Suppressor macrophage (primary cell): ENCODE data around the gene DLST.

Source experiments
- DNase-seq, 4 experiments: peaks; one replicate each; pipeline ENCODE4 v3.0.0-alpha.2; 2020 to 2022
- total RNA-seq, 17 experiments: gene quantifications; one replicate each; lab custom pipeline; 2026; ENCODE audit warnings: mixed read lengths in 6 of 17, inconsistent platforms in 3 of 17; lab: John Stamatoyannopoulos, UW

Gene DLST
- 71.5 to 151 (median 107) reads per million in 17 experiments for total RNA-seq

DNA sequence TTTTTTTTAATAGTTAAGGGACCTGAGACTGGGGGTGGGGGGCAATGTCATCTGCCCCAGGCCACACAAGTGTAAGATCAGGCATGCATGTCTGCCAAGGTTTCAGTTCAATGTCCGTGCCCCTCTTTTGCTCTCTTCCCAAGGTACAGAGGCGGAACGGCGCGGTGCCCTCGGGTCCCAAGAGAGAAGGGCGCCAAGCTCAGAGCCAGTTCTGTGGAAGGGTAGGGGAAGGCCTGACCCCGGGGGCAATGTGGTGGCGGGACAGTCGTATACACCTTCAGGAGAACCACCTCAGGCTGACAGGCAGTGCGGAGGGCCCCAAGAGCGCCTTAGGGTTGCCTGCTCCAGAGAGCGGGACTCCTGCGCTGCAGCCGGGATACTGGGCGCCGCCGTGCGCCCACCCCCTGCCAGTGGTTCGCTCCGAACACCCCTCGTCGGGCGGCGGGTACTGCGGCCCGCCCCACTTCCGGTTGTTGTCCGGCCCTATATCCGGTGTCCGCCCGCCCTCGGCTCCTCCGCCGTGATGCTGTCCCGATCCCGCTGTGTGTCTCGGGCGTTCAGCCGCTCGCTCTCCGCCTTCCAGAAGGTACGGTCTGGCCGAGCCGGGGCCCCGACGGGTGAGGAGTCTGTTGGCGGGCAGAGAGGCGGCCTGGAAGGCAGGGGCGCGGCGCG, at the start of gene DLST:
TSS of gene DLST (plus strand) at position 486 of the 672 bp plus-strand sequence. CDS start at position 524, 38 bp downstream.
- DNase-seq: peak; percentile 92 to 96 (median 93)

DNA sequence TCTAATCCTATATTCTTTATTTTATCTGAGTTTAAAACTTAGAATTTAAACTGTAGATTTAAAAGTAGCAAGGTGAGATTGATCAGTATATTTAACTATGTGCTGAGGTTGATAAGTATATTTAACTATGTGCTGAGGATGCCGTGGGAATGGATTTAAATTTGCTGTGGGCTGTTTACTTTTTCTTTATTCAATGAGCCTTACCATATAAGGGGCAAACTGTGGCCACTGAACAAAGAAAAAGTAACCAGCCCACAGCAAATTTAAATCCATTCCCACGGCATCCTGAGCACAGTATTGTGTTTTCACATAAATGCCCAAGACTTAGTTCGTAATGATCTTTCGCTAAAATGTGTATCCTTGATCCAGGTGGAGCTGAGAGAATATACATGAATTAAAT, 48.9 kb upstream of the DLST start:
- no peak for DNase-seq

DNA sequence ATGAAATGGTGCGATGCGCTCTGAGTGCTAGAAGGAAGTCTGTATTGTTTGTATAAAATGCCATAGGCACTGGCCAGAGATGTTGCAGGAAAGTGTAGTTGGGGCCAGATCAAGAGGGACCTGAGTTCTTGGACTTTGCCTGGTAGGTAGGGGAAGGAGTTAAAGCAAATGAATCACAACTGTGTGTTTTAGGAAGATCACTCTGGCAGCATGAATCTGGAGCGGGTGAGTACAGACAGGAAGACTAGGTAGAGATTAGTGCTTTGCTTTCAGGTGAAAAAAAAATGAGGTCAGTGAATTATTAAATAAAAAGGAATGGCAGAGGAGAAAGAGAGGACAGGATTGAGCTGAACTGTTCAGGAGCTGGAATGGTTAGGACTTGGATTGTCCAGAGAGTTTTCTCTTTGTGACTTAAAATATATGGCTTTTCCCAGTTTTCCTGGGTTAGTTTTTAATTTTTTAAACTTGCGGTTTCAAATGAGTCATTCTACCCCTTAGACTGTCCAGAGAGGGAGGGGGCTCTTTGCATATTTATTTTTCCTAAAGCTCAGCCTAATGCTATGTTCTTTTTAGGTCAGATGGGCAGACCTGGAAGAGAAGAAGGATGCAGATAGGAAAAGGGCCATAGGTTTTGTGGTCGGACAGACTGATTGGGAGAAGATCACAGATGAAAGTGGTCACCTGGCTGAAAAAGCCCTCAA, 46.9 kb upstream of the DLST start:
- no peak for DNase-seq

- DNase-seq: no peak
Observed at GRCh38 chr14:74835645-74836250, 46.0 kb upstream of the DLST start.

GRCh38 chr14:74836251-74836960, 45.3 kb upstream of the DLST start:
- DNase-seq: no peak

- peak in 2 of 4 experiments; percentile 7 to 27 for DNase-seq
Observed at GRCh38 chr14:74838166-74838565, 43.5 kb upstream of the DLST start.

GRCh38 chr14:74840603-74841030, 41.1 kb upstream of the DLST start:
- no peak for DNase-seq

GRCh38 chr14:74841230-74842207, 40.2 kb upstream of the DLST start:
- peak; percentile 48 to 81 (median 72) for DNase-seq

GRCh38 chr14:74843653-74844052, 38.1 kb upstream of the DLST start:
- DNase-seq: no peak

GRCh38 chr14:74846168-74846567, 35.5 kb upstream of the DLST start:
- no peak for DNase-seq

- no peak for DNase-seq
Observed at GRCh38 chr14:74846968-74847665, 34.6 kb upstream of the DLST start.

DNA sequence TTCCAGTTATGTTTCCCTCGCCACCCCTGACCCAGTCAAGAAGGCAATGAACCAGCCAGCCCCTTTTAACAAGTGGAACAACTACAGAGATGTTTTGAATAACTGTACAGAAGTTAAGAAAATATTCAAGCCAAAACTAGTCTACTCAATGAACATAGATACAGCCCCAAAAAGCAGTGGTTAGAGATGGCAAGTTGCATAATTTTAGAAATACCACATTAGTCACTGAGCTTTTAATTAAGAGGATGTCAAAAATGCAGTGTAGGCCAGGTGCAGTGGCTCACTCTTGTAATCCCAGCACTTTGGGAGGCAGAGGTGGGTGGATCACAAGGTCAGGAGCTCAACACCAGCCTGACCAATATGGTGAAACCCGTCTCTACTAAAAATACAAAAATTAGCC, 32.9 kb upstream of the DLST start:
- DNase-seq: no peak

- DNase-seq: no peak
Observed at GRCh38 chr14:74852922-74853530, 28.7 kb upstream of the DLST start.

GRCh38 chr14:74853581-74853980, 28.1 kb upstream of the DLST start:
- DNase-seq: no peak

- DNase-seq: no peak
Observed at GRCh38 chr14:74855021-74855420, 26.7 kb upstream of the DLST start.

DNA sequence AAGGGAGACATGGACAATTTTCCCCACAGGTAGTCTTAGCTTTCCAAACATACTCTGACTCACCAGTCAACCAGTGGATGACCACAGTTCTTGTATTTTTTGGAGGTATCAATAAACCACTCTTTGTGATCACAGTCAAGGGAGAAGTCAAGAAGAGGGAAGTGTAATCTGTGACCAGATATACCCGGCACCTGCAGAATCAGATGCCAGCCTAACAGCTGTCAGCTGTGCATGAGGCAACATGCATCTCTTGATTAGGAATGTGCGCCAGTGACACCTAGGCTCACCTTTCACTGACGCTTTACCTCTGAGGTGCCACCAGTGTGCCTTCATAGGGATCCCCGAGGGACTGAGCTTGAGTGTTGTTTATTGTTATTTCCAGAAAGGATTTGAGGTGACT, 25.8 kb upstream of the DLST start:
- DNase-seq: no peak

- no peak for DNase-seq
Observed at GRCh38 chr14:74856366-74856765, 25.4 kb upstream of the DLST start.

- DNase-seq: no peak
Observed at GRCh38 chr14:74858022-74858421, 23.7 kb upstream of the DLST start.

- no peak for DNase-seq
Observed at GRCh38 chr14:74859757-74860552, 21.8 kb upstream of the DLST start.
